COLO668 (cell line): ENCODE data around the gene DDR1.
"Not testable (repeated sequence)": the region's sequence is repeated elsewhere in the genome, so short reads cannot be mapped to it uniquely, and the experiment has no call there.

ENCODE experiments used
- DNase-seq: peaks from one replicate; lab custom pipeline; 2025; ENCODE audit not compliant: unreplicated experiment; lab: John Stamatoyannopoulos, UW

DDR1 gene

DNA sequence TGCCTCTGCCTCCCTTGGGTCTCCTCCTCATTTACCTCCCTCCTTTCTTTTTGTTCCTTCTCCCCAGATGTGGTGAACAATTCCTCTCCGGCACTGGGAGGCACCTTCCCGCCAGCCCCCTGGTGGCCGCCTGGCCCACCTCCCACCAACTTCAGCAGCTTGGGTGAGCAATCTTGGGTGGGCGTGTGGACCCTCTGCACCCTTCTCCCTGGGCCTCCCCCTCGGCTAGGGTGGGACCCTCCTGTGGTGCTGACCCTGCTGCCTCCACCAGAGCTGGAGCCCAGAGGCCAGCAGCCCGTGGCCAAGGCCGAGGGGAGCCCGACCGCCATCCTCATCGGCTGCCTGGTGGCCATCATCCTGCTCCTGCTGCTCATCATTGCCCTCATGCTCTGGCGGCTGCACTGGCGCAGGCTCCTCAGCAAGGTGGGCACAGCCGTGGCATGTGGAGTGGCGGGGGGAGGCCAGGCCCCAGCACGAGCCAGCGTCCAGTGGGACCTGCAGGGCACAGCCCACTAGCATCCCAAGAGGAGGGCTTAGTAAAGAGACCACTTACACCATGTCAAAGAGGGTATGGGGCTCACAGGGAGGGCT, 8.8 kb downstream of the DDR1 start:
- no peak for DNase-seq

DNA sequence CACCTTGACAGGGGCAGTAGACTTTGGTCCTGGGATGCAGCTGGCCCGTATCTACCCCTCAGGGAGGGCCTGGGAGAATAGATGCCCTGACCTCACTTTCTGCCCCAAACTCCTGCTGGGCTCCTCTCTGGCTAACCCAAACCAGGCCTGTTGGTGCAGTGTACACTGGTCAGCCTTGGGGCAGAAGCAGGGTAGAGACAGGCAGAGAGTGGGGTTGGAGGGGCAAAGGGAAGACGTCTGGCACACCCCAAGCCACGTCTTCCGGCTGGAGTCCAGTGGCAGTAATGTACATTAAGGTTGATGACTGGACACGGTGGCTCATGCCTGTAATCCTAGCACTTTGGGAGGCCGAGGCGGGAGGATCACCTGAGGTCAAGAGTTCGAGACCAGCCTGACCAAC, 9.3 kb downstream of the DDR1 start:
- no peak for DNase-seq

DNA sequence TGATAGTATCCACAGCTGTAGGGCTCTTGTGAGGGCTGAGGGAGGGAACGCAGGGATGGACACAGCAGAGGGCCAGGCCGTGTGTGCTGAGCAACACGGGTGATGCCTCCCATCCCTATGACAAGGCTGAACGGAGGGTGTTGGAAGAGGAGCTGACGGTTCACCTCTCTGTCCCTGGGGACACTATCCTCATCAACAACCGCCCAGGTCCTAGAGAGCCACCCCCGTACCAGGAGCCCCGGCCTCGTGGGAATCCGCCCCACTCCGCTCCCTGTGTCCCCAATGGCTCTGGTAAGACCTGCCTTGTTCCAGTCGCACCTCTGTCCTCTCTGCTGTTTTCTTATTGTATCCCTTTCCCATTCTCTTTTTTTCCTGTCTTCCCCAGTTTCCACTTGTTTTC, 10.1 kb downstream of the DDR1 start:
- DNase-seq, result no peak

DNA sequence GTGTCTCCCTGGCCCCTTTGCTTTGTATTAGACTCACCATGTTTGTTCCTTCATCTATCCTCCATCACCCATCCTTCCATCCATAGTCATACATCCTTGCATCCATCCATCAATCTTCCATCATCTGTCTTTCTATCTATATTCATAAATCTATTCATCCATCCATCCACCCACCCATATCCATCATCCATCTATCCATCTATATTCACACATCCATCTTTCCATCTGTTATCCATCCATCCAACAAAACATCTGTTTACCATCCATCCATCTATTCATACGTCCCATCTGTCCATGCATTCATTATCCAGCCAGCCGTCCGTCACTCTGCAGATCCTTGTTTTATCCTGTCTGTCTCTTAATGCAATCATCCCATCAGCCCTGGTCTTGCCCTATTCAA, 10.6 kb downstream of the DDR1 start:
- no peak for DNase-seq

DNA sequence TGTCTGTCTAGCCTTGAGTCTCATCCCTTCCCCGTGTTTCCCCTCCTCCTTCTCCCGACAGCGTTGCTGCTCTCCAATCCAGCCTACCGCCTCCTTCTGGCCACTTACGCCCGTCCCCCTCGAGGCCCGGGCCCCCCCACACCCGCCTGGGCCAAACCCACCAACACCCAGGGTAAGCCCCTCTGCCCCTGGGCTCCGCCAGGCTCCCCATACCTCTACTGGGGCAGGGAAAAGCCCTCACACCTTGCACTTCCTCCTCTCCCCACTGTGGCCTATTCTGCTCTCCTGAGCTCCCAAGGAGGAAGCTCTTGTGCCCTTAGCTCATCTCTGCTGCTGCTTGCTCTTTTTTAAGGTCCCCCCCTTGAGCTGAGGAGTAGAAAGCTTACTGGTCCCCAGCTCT, 11.0 kb downstream of the DDR1 start:
- DNase-seq, result no peak

DNA sequence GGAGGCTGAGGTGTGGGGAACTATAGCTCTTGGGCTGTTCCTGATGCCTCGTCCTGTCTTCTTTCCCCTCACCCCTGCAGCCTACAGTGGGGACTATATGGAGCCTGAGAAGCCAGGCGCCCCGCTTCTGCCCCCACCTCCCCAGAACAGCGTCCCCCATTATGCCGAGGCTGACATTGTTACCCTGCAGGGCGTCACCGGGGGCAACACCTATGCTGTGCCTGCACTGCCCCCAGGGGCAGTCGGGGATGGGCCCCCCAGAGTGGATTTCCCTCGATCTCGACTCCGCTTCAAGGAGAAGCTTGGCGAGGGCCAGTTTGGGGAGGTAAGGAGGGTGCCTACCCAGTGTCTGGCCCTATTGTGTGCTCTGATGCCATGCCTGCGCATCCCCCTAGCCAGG, 12.2 kb downstream of the DDR1 start:
- no peak for DNase-seq

DNA sequence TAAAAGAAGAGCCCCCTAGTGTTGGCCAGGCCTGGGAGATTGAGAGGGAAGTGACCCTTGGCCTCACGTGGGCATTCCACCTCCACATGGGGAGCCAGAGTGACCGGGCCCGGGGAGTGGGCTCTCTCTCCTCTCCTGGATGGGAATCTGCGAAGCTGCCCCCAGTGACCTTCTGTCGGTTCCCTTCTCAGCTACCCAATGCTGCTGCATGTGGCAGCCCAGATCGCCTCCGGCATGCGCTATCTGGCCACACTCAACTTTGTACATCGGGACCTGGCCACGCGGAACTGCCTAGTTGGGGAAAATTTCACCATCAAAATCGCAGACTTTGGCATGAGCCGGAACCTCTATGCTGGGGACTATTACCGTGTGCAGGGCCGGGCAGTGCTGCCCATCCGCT, 13.6 kb downstream of the DDR1 start:
- DNase-seq, result no peak

DNA sequence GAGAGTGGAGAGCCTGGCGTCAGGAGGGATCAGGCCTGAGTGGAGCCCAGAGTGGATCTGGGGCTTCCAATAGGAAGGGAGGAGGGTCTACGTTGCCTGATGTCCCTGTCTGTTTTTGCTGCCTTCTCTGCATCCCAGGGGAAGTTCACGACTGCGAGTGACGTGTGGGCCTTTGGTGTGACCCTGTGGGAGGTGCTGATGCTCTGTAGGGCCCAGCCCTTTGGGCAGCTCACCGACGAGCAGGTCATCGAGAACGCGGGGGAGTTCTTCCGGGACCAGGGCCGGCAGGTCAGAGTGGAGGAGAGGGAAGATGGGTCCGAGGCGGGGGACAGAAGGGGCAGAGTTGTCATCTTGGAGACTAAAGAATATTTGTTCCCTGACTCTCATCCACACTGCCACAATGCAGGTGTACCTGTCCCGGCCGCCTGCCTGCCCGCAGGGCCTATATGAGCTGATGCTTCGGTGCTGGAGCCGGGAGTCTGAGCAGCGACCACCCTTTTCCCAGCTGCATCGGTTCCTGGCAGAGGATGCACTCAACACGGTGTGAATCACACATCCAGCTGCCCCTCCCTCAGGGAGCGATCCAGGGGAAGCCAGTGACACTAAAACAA, 14.5 kb downstream of the DDR1 start:
- no peak for DNase-seq

DNA sequence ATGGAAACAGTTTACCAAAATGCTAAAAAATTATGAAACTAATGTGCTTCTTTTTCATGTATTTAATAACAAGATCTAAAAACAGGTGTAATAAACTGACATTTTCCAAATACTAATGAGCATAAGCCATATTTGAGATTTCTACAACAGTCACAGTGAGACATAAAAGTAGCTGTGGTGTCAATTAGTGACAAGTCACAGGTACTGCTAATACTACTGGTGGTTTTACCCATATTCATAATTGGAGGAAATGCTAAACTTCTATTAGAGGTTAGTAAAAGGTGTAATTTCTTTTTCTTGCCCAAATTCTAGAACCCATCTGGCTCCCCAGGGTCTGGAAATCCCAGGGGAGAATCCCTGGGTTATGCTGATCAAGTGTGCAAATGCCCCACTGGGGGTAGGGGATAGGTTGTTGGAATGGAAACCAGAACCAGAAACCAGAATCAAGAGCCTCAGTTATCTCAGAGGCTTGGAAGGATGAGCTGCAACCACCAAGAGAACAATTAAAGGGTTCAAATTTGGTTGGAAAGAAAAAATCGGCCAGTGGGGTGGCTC, 16.6 kb downstream of the DDR1 start:
- DNase-seq, result no peak

DNA sequence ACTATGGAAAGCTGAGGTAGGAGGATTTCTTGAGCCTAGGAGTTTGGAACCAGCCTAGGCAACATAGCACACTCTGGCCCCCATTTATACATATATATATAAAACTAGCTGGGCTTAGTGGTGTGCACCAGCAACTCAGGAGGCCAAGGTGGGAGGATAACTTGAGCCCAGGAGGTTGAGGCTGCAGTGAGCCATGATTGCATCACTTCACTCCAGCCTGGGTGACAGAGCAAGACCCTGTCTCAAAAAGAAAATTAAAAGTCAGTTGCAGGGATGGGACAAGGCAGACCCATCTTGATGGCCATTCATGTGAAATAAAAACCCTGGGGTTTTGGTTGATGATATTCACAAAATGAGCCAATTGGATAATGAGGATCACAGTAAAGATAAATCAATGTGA, 17.1 kb downstream of the DDR1 start:
- no peak for DNase-seq

DNA sequence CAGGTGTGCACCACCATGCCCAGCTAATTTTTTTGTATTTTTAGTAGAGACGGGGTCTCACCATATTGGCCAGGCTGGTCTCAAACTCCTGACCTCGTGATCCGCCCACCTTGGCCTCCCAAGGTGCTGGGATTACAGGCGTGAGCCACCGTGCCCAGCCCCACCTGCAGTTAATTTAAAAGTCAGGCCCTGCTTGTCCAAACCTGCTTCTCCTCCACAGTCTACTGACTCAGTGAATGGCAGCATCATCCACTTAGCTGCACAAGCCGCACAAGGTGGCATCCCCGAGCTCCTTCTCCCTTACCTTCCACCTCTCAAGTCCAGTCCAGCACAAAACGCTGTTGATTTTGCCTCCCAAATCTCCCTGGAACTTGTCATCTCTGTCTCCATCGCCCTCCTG, 17.9 kb downstream of the DDR1 start:
- not testable (repeated sequence) for DNase-seq

DNA sequence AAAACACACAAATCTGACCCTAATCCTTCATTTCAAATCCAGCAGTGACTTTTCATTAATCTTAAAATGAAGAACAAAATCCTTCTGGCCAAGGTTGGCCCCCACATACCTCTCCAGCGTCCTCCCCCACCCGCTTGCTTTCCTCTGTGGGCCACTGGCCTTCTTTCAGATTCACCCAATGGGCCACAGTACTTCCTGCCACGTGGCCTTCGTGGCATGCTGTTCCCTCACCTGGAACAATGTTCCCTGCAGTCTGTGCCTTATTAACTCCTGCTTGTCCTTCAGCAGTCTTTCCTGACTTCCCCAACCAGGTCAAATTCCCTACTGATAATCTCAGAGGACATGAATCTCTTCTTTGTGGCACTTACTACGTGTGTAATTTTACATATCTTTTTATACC, 18.4 kb downstream of the DDR1 start:
- DNase-seq, result no peak

DNA sequence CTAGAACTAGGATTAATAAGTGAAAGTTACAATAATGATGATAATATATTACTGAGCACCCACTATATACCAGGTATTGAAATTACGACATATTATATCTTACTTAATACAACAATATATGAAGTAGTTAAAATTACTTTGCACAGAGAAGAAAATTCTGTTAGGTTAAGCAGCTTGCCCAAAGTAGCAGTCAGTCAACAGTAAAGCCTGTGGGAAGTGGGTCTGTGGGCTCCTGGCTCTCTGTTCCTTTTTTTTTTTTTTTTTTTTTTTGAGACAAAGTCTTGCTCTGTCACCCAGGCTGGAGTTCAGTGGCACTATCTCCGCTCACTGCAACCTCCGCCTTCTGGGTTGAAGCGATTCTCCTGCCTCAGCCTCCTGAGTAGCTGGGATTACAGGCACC, 18.9 kb downstream of the DDR1 start:
- no peak for DNase-seq

DNA sequence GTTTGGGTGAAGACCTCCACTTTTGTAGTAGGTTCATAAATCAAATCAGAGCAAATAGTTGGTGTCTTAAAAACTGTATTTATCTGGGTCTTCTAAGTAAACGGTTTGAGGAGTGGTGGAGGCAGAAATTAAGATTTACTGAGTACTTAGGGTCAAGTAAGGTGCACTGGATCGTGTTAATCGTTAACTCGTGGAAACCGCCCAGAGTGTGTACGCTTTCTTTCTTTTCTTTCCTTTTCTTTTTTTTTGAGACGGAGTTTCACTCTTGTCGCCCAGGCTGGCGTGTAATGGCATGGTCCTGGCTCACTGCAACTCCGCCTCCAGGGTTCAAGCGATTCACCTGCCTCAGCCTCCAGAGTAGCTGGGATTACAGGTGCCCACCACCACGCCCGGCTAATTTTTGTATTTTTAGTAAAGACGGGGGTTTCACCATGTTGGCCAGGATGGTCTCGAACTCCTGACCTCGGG, 23.0 kb downstream of the DDR1 start:
- not testable (repeated sequence) for DNase-seq

DNA sequence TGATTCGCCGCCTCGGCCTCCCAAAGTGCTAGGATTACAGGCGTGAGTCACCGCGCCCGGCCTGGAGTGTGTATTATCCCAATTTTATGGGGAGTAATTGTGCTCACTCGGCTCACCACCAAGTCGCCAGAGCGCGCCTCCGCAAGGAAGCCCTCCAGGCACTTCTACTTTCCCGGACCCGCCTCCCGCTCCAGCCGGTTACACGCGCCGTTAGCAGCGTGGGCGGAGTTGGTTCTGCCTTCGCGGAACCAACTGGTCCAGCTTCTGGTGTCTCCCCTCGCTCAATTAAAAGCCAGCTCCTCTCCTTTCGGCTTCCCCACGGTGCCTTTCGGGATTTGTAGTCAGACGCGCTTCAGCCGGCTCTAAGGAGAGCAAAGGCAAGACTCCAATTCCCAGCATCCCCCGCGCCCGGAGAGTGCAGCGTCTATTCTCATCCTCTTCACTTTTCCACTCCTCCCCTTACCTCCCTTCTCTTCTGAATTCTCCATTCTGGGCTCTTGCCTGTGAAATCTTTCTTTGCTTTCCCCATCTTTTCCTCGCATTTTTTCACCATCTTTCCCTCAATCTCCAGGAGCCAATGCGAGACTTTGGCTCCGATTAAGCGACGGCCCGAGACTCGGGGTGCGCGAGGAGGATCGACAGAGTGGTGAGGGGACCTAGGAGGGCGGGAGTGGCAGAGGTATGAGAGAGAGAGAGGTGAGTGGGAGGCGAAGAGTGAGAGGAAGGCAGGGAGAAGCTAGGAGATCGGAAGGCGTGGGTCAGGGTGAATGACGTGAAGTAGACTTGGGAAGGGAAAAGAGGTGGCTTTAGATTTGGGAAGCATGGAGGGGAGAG, 23.7 kb downstream of the DDR1 start, which contains the start of gene GTF2H4:
TSS of gene GTF2H4 (plus strand) at position 450 of the 834 bp plus-strand sequence.
- peak; percentile 94 for DNase-seq

DNA sequence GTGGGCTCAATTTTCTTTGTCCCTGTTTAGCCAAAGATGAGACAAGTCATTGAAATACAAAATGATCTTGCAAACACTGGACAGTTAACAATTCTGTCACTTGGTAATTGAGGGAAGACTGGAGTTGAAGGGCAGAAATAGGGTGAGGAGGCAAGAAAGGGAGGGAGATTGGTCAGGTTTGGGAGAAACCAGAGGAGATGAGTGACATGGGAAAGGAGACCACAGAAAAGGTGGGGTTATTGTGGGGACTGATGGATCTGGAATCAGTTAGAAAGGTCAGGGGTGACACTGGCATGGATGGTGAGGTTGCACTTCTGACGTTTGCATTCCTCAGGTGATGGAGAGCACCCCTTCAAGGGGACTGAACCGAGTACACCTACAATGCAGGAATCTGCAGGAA, 24.4 kb downstream of the DDR1 start:
- no peak for DNase-seq

DNA sequence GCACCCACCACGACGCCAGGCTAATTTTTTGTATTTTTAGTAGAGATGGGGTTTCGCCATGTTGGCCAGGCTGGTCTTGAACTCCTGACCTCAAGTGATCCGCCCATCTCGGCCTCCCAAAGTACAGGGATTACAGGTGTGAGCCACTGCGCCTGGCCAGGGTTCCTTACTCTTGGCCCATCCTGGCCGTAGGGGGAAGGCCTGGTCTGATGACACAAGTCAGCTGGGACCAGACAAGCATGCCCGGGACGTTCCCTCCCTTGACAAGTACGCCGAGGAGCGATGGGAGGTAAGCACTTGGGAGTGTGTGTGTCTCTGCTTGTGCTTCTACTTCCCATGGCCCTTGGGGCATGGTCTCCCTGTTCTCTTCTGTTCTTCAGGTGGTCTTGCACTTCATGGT, 26.2 kb downstream of the DDR1 start:
- not testable (repeated sequence) for DNase-seq

DNA sequence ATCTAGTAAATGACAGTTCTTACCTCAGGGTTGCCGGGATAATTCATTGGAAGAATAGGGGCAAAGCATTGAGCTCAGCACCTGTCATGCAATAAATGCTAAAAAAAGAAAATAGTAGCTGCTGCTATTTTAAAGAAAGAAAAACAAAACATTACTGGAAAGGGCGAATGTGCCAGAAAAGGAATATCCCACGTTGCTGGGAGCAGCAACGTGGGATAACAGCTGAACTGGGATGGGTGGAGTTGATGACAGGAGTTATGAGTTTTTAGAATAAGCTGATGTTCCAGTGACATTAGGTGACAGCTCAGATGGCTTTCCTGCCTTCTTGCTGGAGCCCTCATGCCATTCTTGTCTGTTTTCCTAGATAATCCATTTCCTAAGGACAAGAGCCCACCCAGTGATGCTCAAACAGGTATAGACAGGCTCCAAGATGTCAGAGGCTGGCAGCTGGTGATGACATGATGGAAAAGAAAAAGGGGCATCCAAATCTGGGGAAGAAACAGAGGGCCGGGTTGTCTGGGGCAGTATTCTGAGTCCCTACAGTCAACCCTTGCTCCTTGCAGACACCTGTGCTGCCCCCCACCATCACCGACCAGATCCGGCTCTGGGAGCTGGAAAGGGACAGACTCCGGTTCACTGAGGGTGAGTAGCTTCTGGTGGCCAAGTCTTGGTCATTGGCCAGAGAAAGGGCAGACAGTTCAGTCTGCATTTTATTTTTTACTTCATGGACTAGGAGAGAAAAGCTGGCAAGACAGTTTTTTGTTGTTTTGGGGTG, 28.6 kb downstream of the DDR1 start:
- DNase-seq, result no peak

DNA sequence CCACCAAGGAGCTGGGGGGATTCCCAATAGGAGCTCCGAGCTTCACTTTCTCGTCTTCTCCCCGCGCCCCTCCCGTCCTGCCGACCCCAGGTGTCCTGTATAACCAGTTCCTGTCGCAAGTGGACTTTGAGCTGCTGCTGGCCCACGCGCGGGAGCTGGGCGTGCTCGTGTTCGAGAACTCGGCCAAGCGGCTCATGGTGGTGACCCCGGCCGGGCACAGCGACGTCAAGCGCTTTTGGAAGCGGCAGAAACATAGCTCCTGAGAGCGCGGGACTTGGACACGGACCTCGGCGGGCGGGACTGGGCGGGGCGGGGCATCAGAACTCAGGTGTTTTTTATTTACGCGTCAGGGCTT, 29.4 kb downstream of the DDR1 start:
- DNase-seq, result no peak

DNA sequence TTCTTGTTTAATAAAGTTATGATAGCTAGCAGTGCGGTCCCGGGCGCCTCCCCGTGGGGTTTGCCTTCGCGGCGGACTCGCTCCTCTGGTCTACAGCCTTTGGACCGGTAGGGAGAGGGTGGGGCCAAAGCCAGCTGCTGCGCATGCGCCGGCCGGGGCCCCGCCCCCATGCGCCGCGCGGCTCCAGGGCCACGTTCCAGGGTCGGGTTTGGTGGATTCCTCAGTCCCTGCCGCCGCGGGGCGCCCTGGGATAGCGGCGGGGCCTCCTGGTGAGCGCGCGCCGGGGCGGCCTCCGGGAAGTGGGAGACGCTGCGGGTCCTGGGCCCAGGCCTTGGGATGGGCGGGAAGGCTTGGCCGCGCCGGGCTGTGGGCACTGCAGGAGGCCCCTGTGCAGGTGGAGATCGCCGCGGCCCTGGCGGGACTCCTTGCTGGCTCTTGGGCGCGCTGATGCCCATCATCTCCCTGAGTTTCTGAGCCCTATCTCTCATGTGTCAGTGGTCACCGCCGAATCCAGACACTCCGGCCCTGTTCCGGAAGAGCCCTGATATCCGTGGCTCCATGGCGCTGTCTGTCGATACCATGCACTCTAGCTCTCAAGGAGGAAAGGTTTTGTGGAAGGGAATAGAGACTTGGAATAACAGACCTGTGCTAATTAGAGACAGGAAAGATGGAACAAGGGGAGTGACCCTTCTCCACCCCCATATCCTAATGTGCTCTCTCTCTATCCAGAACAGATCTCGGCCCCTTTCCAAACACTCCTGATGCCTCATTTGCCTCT, 29.9 kb downstream of the DDR1 start, which contains the start of gene VARS2:
TSS of gene VARS2 (plus strand) at position 163 of the 778 bp plus-strand sequence. CDS start at position 762, 599 bp downstream.
- peak; percentile 90 for DNase-seq
